Vagina (tissue), 2 donors: Measurements from ENCODE around the gene SPOP. TPM values are rescaled to one million over a fixed set of nuclear protein-coding genes. Genes with fewer than 3 reads are reported as not detected.
"Not testable (repeated sequence)": the region's sequence is repeated elsewhere in the genome, so short reads cannot be mapped to it uniquely, and the experiment has no call there.

Experiments used
- DNase-seq, 2 donors: peaks; one replicate each; pipeline ENCODE4 v3.0.0-alpha.2; 2017; ENCODE audit errors: extremely low spot score in 2 of 2
- H3K27ac ChIP-seq: fragments of 200-600 bp; sonication (generic); one replicate; pipeline ENCODE4 v1.5.1; 2019
- H3K27me3 ChIP-seq: fragments of 200-600 bp; sonication (generic); one replicate; pipeline ENCODE4 v1.5.1; 2019
- H3K36me3 ChIP-seq, 2 donors: fragments of 200-600 bp; sonication (generic); one replicate each; pipeline ENCODE4 v1.5.1; 2017 to 2019
- H3K4me1 ChIP-seq: fragments of 200-600 bp; sonication (generic); one replicate; pipeline ENCODE4 v1.5.1; 2019
- H3K4me3 ChIP-seq, 2 donors: fragments of 200-600 bp; sonication (generic); 1 replicate in 1 of 2; 2 replicates in 1 of 2; pipeline ENCODE4 v1.5.1; 2016 to 2019
- H3K9me3 ChIP-seq: fragments of 200-600 bp; sonication (generic); one replicate; pipeline ENCODE4 v1.5.1; 2019
- CTCF ChIP-seq, 3 experiments: fragments of 450-650 bp in 2 of 3; fragments of 200-600 bp in 1 of 3; sonication (generic) in 1 of 3; IDR thresholded peaks; one replicate each; pipeline ENCODE4 v1.5.1; 2017 to 2019; ENCODE audit warnings: antibody characterized with exemption in 3 of 3, mild to moderate bottlenecking in 2 of 3, moderate library complexity in 2 of 3
- POLR2A ChIP-seq, 2 donors: fragments of 450-650 bp; IDR thresholded peaks; one replicate each; pipeline ENCODE4 v1.6.1; 2017; ENCODE audit warnings: antibody characterized with exemption in 2 of 2, mild to moderate bottlenecking in 2 of 2, moderate library complexity in 2 of 2
- POLR2AphosphoS5 ChIP-seq, 2 donors: sonication (generic); formaldehyde crosslinking; IDR thresholded peaks; one replicate each; pipeline ENCODE4 v1.9.0; 2017; ENCODE audit warnings: antibody characterized with exemption in 2 of 2, mild to moderate bottlenecking in 2 of 2, low read depth in 1 of 2; ENCODE audit not compliant: insufficient read depth in 1 of 2
- intact Hi-C: fragments of 100-400 bp; cut with DNase I; formaldehyde crosslinking; loops from one replicate; pipeline ENCODE4 v1.15.1; 2023
- total RNA-seq: library from RNA; depleted of rRNA; stranded (reverse); fragments of >200 nt; gene quantifications from one replicate; pipeline ENCODE4 v1.2.3, GENCODE V29; 2016

The SPOP gene
- total RNA-seq, 1 donor from 2014 or later, result 87.2 TPM

- intact Hi-C loops, result no loop called here
- Histone ChIP-seq H3K4me1 (peaks cover 27% of the 10 kb centered on the region), H3K9me3 (no peaks in the 10 kb centered on the region), H3K27me3 (no peaks in the 10 kb centered on the region), H3K36me3 (peaks cover 0 to 4% of the 10 kb centered on the region in 2 donors), H3K27ac (no peak overlapping the region), H3K4me3 (no peak overlapping the region)
- no peak for TF ChIP-seq POLR2AphosphoS5 (IDR thresholded peaks at IDR 0.05; ENCODE audit: insufficient read depth in 1 of 2, low read depth in 1 of 2)
- DNase-seq, result no peak
Measured at GRCh38 chr17:49659661-49660382, 18.1 kb downstream of the SPOP start.

- H3K4me1 ChIP-seq, result peaks cover 47% of the 10 kb centered on the region
Measured at GRCh38 chr17:49656247-49656646, 21.6 kb downstream of the SPOP start.

GRCh38 chr17:49647256-49647585, 30.7 kb downstream of the SPOP start:
- no peaks in the 10 kb centered on the region for H3K9me3 ChIP-seq
- H3K4me3 ChIP-seq, result peak overlapping the region in 1 of 2 donors; percentile 6
- no peaks in the 10 kb centered on the region for H3K36me3 ChIP-seq
- no peak for DNase-seq
- intact Hi-C loops, result no loop called here
- peaks cover 46% of the 10 kb centered on the region for H3K4me1 ChIP-seq
- H3K27ac ChIP-seq, result peak overlapping the region; percentile 78
- H3K27me3 ChIP-seq, result no peaks in the 10 kb centered on the region
- TF ChIP-seq POLR2A (IDR thresholded peaks at IDR 0.05) (no peak), POLR2AphosphoS5 (IDR thresholded peaks at IDR 0.05; ENCODE audit: insufficient read depth in 1 of 2, low read depth in 1 of 2) (no peak), CTCF (IDR thresholded peaks at IDR 0.05) (no peak)

More at GRCh38 chr17:49656247-49656646, 21.6 kb downstream of the SPOP start:
- no peaks in the 10 kb centered on the region for H3K27me3 ChIP-seq
- no peak overlapping the region for H3K27ac ChIP-seq
- intact Hi-C loops, result no loop called here
- TF ChIP-seq CTCF (IDR thresholded peaks at IDR 0.05), result no peak
- TF ChIP-seq POLR2AphosphoS5 (IDR thresholded peaks at IDR 0.05; ENCODE audit: insufficient read depth in 1 of 2, low read depth in 1 of 2), result no peak
- no peak for TF ChIP-seq POLR2A (IDR thresholded peaks at IDR 0.05)
- H3K36me3 ChIP-seq, result peaks cover 0 to 4% of the 10 kb centered on the region in 2 donors
- DNase-seq, result no peak
- no peak overlapping the region for H3K4me3 ChIP-seq
- no peaks in the 10 kb centered on the region for H3K9me3 ChIP-seq

- H3K4me1 ChIP-seq, result peaks cover 52% of the 10 kb centered on the region
- intact Hi-C loops, result no loop called here
- DNase-seq, result no peak
Measured at GRCh38 chr17:49646391-49647255, 31.3 kb downstream of the SPOP start.

GRCh38 chr17:49646056-49646390, 31.9 kb downstream of the SPOP start:
- Histone ChIP-seq H3K4me3 (peak overlapping the region; percentile 9 to 22), H3K4me1 (peaks cover 53% of the 10 kb centered on the region), H3K27ac (peak overlapping the region; percentile 78)
- DNase-seq, H3K9me3 ChIP-seq, H3K36me3 ChIP-seq, H3K27me3 ChIP-seq, intact Hi-C loops: not testable (repeated sequence)

More at GRCh38 chr17:49646391-49647255, 31.3 kb downstream of the SPOP start:
- TF ChIP-seq POLR2AphosphoS5 (IDR thresholded peaks at IDR 0.05; ENCODE audit: insufficient read depth in 1 of 2, low read depth in 1 of 2), result peak; percentile 41 to 90
- no peak for TF ChIP-seq POLR2A (IDR thresholded peaks at IDR 0.05)
- Histone ChIP-seq H3K27ac (peak overlapping the region; percentile 78), H3K36me3 (no peaks in the 10 kb centered on the region), H3K4me3 (peak overlapping the region; percentile 6 to 22), H3K9me3 (no peaks in the 10 kb centered on the region), H3K27me3 (no peaks in the 10 kb centered on the region)

GRCh38 chr17:49645654-49646053, 32.2 kb downstream of the SPOP start:
- Histone ChIP-seq H3K9me3 (no peaks in the 10 kb centered on the region), H3K36me3 (no peaks in the 10 kb centered on the region), H3K4me3 (peak overlapping the region; percentile 9 to 22), H3K4me1 (peaks cover 55% of the 10 kb centered on the region), H3K27ac (peak overlapping the region; percentile 78), H3K27me3 (no peaks in the 10 kb centered on the region)
- intact Hi-C loops, result no loop called here
- no peak for DNase-seq
- TF ChIP-seq CTCF (IDR thresholded peaks at IDR 0.05), result no peak
